Gastroesophageal sphincter (tissue), 4 donors: Measurements from ENCODE around the gene KIF21A. TPM values are rescaled to one million over a fixed set of nuclear protein-coding genes. Genes with fewer than 3 reads are reported as not detected.

Experiments used
- ATAC-seq: fragments of 150-250 bp; one replicate; pipeline ENCODE4 v1.9.1; 2016; ENCODE audit warnings: mild to moderate bottlenecking, moderate library complexity
- H3K27ac ChIP-seq, 4 donors: fragments of 200-600 bp; sonication (generic) in 3 of 4; 1 replicate in 3 of 4; 2 replicates in 1 of 4; pipeline ENCODE4 v1.5.1; 2016 to 2019
- H3K27me3 ChIP-seq: fragments of 200-600 bp; sonication (generic); one replicate; pipeline ENCODE4 v1.5.1; 2019
- H3K36me3 ChIP-seq, 2 donors: fragments of 200-600 bp; sonication (generic); one replicate each; pipeline ENCODE4 v1.5.1; 2019; ENCODE audit warnings: control low read depth in 1 of 2
- H3K4me1 ChIP-seq, 3 donors: fragments of 200-600 bp; sonication (generic); 1 replicate in 2 of 3; 2 replicates in 1 of 3; pipeline ENCODE4 v1.5.1; 2016 to 2019; ENCODE audit warnings: control low read depth in 2 of 3
- H3K4me3 ChIP-seq, 2 donors: fragments of 200-600 bp; sonication (generic); one replicate each; pipeline ENCODE4 v1.5.1; 2019; ENCODE audit warnings: mild to moderate bottlenecking in 1 of 2, moderate library complexity in 1 of 2
- H3K9me3 ChIP-seq, 3 donors: fragments of 200-600 bp; sonication (generic); one replicate each; pipeline ENCODE4 v1.5.1; 2017 to 2019; ENCODE audit warnings: control low read depth in 2 of 3
- CTCF ChIP-seq, 4 experiments: fragments of 200-600 bp in 2 of 4; fragments of 450-650 bp in 2 of 4; sonication (generic) in 1 of 4; IDR thresholded peaks; one replicate each; pipeline ENCODE4 v1.5.1; 2017 to 2019; ENCODE audit warnings: antibody characterized with exemption in 4 of 4, mild to moderate bottlenecking in 2 of 4, moderate library complexity in 2 of 4
- EP300 ChIP-seq: sonication (generic); formaldehyde crosslinking; IDR thresholded peaks from one replicate; pipeline ENCODE4 v1.6.1; 2017; ENCODE audit warnings: antibody characterized with exemption, mild to moderate bottlenecking
- POLR2A ChIP-seq, 2 donors: fragments of 450-650 bp; IDR thresholded peaks; one replicate each; pipeline ENCODE4 v1.6.1; 2017; ENCODE audit warnings: antibody characterized with exemption in 2 of 2, mild to moderate bottlenecking in 2 of 2, moderate library complexity in 1 of 2
- POLR2AphosphoS5 ChIP-seq: sonication (generic); formaldehyde crosslinking; IDR thresholded peaks from one replicate; pipeline ENCODE4 v1.6.1; 2017; ENCODE audit warnings: antibody characterized with exemption
- WGBS, 2 donors: methylation state at CpG; one replicate each; pipeline ENCODE4 v1.1.5; 2018; ENCODE audit warnings: low coverage in 1 of 2; 5-methylcytosine and 5-hydroxymethylcytosine counted together
- total RNA-seq, 4 donors: library from RNA; depleted of rRNA; stranded (reverse); fragments of >200 nt; gene quantifications; one replicate each; pipeline ENCODE4 v1.1.0, GENCODE V29; 2016

Gene KIF21A
- total RNA-seq, 4 donors from 2014 or later: 6.7 to 27.2 (median 10.9) TPM

DNA sequence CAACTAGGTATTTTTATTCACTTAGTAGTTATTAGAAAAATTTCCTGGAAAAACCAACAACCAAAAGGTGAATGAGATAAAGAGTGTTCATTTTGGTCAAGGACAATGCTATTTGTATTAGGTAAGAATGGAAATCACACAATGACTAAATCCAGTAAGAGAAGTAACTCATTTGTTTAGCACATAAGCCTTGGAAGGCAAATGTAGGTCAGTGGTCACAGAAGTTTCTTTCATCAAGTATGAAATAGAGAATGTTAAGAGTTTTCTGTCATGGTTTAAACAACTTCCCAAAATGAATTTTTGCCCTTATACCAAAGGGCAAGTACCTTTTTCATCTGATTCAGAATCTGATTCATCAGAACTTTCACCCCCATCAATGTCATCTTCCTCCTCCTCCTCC, 101.7 kb downstream of the KIF21A start:
- TF ChIP-seq CTCF (IDR thresholded peaks at IDR 0.05): no peak
- no peak for TF ChIP-seq POLR2AphosphoS5
- TF ChIP-seq EP300: no peak
- no peak for TF ChIP-seq POLR2A (IDR thresholded peaks at IDR 0.05)
- peaks cover 0 to 14% of the 10 kb centered on the region in 2 donors for H3K36me3 ChIP-seq
- H3K27me3 ChIP-seq: no peaks in the 10 kb centered on the region
- ATAC-seq: no peak
- H3K27ac ChIP-seq: no peak overlapping the region
- no peak overlapping the region for H3K4me3 ChIP-seq
- no peaks in the 10 kb centered on the region for H3K4me1 ChIP-seq
- H3K9me3 ChIP-seq: no peaks in the 10 kb centered on the region

DNA sequence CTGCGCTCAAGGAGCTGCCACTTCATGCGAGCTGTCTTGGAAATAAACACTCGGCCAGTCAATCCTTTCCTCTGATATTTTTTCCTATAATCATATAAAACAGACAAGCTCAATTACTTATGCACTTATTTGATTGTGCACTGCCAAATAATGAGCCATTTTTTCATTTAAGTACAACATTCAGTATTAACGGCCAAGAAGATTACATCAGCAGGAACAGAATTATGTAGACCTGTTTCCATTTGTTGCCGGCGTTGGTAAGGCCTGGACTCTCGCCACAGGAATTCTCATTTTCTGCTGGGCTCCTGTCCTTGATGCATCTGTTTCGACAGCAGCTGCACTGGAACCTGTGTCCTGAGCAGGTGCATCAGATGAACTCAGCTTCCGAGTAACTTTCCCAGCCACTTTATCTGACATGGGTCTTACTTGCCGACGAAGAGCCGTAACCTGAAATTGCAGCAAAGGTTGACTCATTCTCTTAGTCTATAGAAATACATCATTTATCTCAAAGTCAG, 110.2 kb downstream of the KIF21A start:
- TF ChIP-seq EP300 (no peak), POLR2AphosphoS5 (no peak), CTCF (IDR thresholded peaks at IDR 0.05) (no peak), POLR2A (IDR thresholded peaks at IDR 0.05) (no peak)
- no peak for ATAC-seq
- 93 to 94% methylated on average over 7 to 9 of the region's 12 CpGs for WGBS, 2 donors
- H3K27ac ChIP-seq: no peak overlapping the region
- no peaks in the 10 kb centered on the region for H3K27me3 ChIP-seq
- H3K9me3 ChIP-seq: no peaks in the 10 kb centered on the region
- no peak overlapping the region for H3K4me3 ChIP-seq
- peaks cover 0 to 32% of the 10 kb centered on the region in 2 donors for H3K36me3 ChIP-seq
- no peaks in the 10 kb centered on the region for H3K4me1 ChIP-seq

GRCh38 chr12:39331539-39332261, 111.2 kb downstream of the KIF21A start:
- Histone ChIP-seq H3K27me3 (no peaks in the 10 kb centered on the region), H3K9me3 (no peaks in the 10 kb centered on the region), H3K27ac (no peak overlapping the region), H3K4me1 (no peaks in the 10 kb centered on the region), H3K36me3 (peaks cover 0 to 32% of the 10 kb centered on the region in 2 donors), H3K4me3 (no peak overlapping the region)
- no peak for ATAC-seq
- TF ChIP-seq EP300: no peak
- no peak for TF ChIP-seq CTCF (IDR thresholded peaks at IDR 0.05)
- no peak for TF ChIP-seq POLR2A (IDR thresholded peaks at IDR 0.05)
- TF ChIP-seq POLR2AphosphoS5: no peak
- 80 to 98% methylated on average over 1 to 2 of the region's 2 CpGs for WGBS, 2 donors

DNA sequence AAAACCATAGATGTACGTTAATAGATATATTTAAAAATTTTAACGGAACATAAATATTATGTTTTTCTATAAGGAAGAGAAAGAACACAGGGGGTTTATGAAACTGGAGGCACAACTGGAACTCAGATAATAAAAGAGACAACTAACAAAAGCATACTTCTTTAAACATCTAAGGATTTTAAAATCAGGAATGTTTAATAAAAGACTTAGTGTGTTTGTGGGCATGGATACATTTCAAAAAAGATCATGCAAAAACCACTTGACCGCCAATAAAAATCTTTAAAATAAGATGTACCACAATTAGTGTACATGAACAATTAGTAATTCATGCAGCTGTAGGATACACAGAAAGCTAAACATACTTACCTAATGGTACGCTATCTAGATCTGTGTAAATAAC, 113.0 kb downstream of the KIF21A start:
- TF ChIP-seq EP300 (no peak), CTCF (IDR thresholded peaks at IDR 0.05) (no peak), POLR2AphosphoS5 (no peak), POLR2A (IDR thresholded peaks at IDR 0.05) (no peak)
- H3K4me1 ChIP-seq: no peaks in the 10 kb centered on the region
- no peak overlapping the region for H3K27ac ChIP-seq
- ATAC-seq: no peak
- peaks cover 0 to 32% of the 10 kb centered on the region in 2 donors for H3K36me3 ChIP-seq
- H3K4me3 ChIP-seq: no peak overlapping the region
- 91 to 98% methylated on average over 4 of the region's 4 CpGs for WGBS, 2 donors
- no peaks in the 10 kb centered on the region for H3K9me3 ChIP-seq
- no peaks in the 10 kb centered on the region for H3K27me3 ChIP-seq

DNA sequence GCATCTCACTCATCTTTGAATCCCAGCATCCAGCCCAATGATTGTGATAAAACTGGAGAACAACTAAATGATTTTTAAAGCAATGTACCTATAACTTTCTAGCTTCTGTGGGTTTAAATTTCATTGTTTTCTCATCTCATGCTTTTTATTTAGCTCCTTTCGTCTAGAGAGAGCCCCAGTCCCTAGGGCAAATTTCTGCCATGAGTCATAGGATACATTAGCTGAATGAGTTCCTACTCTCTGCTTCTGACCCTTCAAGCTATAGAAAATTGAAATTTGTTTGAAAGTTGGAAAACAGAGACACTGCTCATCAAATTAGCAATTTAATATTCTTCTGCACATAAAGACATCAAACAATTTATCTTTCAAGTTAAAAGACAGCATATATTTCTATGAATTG, 113.9 kb downstream of the KIF21A start:
- Histone ChIP-seq H3K4me3 (no peak overlapping the region), H3K27me3 (no peaks in the 10 kb centered on the region), H3K36me3 (peaks cover 0 to 32% of the 10 kb centered on the region in 2 donors), H3K9me3 (no peaks in the 10 kb centered on the region), H3K27ac (no peak overlapping the region), H3K4me1 (no peaks in the 10 kb centered on the region)
- TF ChIP-seq CTCF (IDR thresholded peaks at IDR 0.05) (no peak), POLR2A (IDR thresholded peaks at IDR 0.05) (no peak), EP300 (no peak), POLR2AphosphoS5 (no peak)
- WGBS, 2 donors: 42 to 73% methylated on average over 1 of the region's 1 CpG
- ATAC-seq: no peak
